ENCODE data around the gene HAPLN2. TPM values are rescaled to one million over a fixed set of nuclear protein-coding genes. Genes with fewer than 3 reads are reported as not detected.

Gene HAPLN2
- total RNA-seq, 1 donor from 2014 or later: not detected

DNA sequence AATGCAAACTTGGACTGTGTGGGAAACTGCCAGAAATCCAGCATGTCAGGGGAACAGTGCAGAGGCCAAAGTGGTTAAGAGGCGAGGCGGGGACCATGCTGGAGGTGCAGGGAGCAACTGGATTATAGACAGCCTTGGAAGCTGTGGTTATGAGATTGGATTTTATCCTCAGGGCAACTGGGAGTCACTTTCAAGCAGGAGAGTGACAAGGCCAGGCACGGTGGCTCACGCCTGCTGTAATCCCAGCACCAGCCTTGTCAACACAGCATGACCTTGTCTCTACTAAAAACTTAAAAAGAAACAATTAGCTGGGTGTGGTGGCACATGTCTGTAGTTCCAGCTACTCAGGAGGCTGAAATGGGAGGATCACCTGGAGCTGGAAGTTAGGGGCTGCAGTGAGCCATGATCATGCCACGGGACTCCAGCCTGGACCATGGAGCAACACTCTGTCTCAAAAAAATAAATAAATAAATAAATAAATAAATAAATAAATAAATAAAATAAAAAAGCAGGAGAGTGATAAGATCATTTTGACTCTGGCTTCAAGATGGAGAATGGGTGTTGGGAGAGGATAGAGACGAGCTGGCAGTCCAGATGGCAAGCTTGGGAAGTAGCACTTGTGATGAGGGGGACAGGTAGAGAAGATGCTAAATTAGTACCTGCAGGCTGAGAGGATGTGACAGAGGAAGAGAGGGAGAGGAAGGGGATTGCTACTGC lies 3.5 kb downstream of the HAPLN2 start:
- TF ChIP-seq EZH2 (IDR thresholded peaks at IDR 0.05) (no peak), EZH2phosphoT487 (IDR thresholded peaks at IDR 0.05) (no peak)
- TF ChIP-seq, protein P1, sequence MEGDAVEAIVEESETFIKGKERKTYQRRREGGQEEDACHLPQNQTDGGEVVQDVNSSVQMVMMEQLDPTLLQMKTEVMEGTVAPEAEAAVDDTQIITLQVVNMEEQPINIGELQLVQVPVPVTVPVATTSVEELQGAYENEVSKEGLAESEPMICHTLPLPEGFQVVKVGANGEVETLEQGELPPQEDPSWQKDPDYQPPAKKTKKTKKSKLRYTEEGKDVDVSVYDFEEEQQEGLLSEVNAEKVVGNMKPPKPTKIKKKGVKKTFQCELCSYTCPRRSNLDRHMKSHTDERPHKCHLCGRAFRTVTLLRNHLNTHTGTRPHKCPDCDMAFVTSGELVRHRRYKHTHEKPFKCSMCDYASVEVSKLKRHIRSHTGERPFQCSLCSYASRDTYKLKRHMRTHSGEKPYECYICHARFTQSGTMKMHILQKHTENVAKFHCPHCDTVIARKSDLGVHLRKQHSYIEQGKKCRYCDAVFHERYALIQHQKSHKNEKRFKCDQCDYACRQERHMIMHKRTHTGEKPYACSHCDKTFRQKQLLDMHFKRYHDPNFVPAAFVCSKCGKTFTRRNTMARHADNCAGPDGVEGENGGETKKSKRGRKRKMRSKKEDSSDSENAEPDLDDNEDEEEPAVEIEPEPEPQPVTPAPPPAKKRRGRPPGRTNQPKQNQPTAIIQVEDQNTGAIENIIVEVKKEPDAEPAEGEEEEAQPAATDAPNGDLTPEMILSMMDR (IDR thresholded peaks at IDR 0.05): no peak
- H3K27ac ChIP-seq: no peak overlapping the region
- no peaks in the 10 kb centered on the region for H3K9me3 ChIP-seq (ENCODE audit: low read depth)
- H3K9ac ChIP-seq: no peak overlapping the region
- peaks cover 9% of the 10 kb centered on the region for H3F3A ChIP-seq (ENCODE audit: low read depth)
- no peaks in the 10 kb centered on the region for H3K79me2 ChIP-seq (ENCODE audit: low read depth)
- Mint-ChIP-seq H3K4me3 (peak overlapping the region; percentile 50), H3K27ac (no peak overlapping the region), H3K27me3 (ENCODE audit: insufficient read depth, low read depth) (peaks cover 48% of the 10 kb centered on the region), H3K4me1 (peaks cover 19% of the 10 kb centered on the region), H3K9me3 (no peaks in the 10 kb centered on the region), H3K36me3 (no peaks in the 10 kb centered on the region)
- H3K36me3 ChIP-seq: no peaks in the 10 kb centered on the region
- no peak overlapping the region for H2AFZ ChIP-seq (replicated peaks)
- H4K20me1 ChIP-seq (ENCODE audit: low read depth): peaks cover 27% of the 10 kb centered on the region
- no peak overlapping the region for H3K4me3 ChIP-seq
- H3K4me2 ChIP-seq: no peak overlapping the region
- DNase-seq (ENCODE audit: low spot score): no peak
- H3K4me1 ChIP-seq: peaks cover 8% of the 10 kb centered on the region
- peaks cover 90% of the 10 kb centered on the region for H3K27me3 ChIP-seq

DNA sequence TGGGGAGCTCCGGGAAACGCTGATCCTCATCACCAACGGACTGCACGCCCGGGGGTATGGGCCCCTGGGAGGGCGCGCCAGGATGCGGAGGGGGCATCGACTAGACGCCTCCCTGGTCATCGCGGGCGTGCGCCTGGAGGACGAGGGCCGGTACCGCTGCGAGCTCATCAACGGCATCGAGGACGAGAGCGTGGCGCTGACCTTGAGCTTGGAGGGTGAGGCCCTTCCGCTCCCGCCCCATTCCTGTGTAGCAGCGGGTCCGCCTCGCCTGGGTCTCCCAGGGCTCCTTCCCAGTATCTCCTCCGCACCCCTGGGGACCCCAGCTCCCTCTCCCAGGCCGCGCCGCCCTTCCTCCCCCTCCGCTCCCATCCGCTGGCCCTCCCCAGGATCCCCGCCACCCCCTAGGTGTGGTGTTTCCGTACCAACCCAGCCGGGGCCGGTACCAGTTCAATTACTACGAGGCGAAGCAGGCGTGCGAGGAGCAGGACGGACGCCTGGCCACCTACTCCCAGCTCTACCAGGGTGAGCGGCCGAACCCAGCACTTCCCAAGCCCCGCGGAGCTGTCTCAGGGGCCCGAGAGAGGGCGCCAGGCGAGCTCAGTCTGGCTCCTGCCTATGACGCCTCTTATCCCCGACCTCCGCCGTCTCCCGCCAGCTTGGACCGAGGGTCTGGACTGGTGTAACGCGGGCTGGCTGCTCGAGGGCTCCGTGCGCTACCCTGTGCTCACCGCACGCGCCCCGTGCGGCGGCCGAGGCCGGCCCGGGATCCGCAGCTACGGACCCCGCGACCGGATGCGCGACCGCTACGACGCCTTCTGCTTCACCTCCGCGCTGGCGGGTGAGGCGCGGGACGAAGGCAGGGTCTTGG lies 5.0 kb downstream of the HAPLN2 start:
- peaks cover 47% of the 10 kb centered on the region for H3K27me3 Mint-ChIP-seq (ENCODE audit: insufficient read depth, low read depth)
- H3K4me1 Mint-ChIP-seq: peaks cover 15% of the 10 kb centered on the region
- peaks cover 3% of the 10 kb centered on the region for H3F3A ChIP-seq (ENCODE audit: low read depth)
- peaks cover 2% of the 10 kb centered on the region for H3K9me3 Mint-ChIP-seq
- no peaks in the 10 kb centered on the region for H3K36me3 Mint-ChIP-seq
- H3K36me3 ChIP-seq: no peaks in the 10 kb centered on the region
- H3K27ac ChIP-seq: no peak overlapping the region
- H3K9me3 ChIP-seq (ENCODE audit: low read depth): no peaks in the 10 kb centered on the region
- H3K4me3 ChIP-seq: peak overlapping the region; percentile 43
- no peak overlapping the region for H3K27ac Mint-ChIP-seq
- TF ChIP-seq, protein P1 (IDR thresholded peaks at IDR 0.05): peak; percentile 55
- TF ChIP-seq EZH2 (IDR thresholded peaks at IDR 0.05) (peak; percentile 81), EZH2phosphoT487 (IDR thresholded peaks at IDR 0.05) (peak; percentile 82)
- H3K9ac ChIP-seq: no peak overlapping the region
- DNase-seq (ENCODE audit: low spot score): peak; percentile 89
- H3K79me2 ChIP-seq (ENCODE audit: low read depth): no peaks in the 10 kb centered on the region
- peak overlapping the region; percentile 30 for H3K4me3 Mint-ChIP-seq
- peaks cover 8% of the 10 kb centered on the region for H3K4me1 ChIP-seq
- H3K4me2 ChIP-seq: peak overlapping the region; percentile 80
- H3K27me3 ChIP-seq: peaks cover 99% of the 10 kb centered on the region
- H4K20me1 ChIP-seq (ENCODE audit: low read depth): peaks cover 27% of the 10 kb centered on the region
- H2AFZ ChIP-seq (replicated peaks): peak overlapping the region; percentile 58

DNA sequence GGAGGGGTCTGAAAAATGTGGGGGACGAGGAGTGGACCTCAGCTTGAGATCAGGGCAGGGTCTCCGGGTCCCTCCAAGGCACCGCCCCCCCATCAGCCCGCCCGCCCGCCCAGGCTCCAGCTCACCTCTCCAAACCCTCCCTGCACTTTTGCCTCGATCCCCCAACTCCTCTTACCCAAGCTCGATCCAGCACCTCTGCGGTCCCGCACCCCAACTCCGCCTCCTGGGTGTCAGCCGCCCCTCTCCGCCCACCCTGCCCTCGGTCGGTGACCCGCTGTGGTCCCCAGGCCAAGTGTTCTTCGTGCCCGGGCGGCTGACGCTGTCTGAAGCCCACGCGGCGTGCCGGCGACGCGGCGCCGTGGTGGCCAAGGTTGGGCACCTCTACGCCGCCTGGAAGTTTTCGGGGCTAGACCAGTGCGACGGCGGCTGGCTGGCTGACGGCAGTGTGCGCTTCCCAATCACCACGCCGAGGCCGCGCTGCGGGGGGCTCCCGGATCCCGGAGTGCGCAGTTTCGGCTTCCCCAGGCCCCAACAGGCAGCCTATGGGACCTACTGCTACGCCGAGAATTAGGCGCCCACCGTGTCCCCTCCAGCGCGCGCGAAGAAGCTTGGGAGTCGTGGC lies 5.7 kb downstream of the HAPLN2 start:
- Histone ChIP-seq H3K4me1 (peaks cover 8% of the 10 kb centered on the region), H2AFZ (replicated peaks) (peak overlapping the region; percentile 58), H3K9ac (no peak overlapping the region), H3K4me3 (peak overlapping the region; percentile 43), H3K9me3 (ENCODE audit: low read depth) (no peaks in the 10 kb centered on the region), H4K20me1 (ENCODE audit: low read depth) (peaks cover 23% of the 10 kb centered on the region), H3K27me3 (peaks cover 99% of the 10 kb centered on the region), H3F3A (ENCODE audit: low read depth) (peaks cover 3% of the 10 kb centered on the region), H3K79me2 (ENCODE audit: low read depth) (no peaks in the 10 kb centered on the region), H3K36me3 (no peaks in the 10 kb centered on the region), H3K27ac (no peak overlapping the region), H3K4me2 (peak overlapping the region; percentile 80)
- peaks cover 14% of the 10 kb centered on the region for H3K4me1 Mint-ChIP-seq
- TF ChIP-seq EZH2 (IDR thresholded peaks at IDR 0.05): peak; percentile 91
- TF ChIP-seq, protein P1 (IDR thresholded peaks at IDR 0.05): no peak
- peak; percentile 85 for TF ChIP-seq EZH2phosphoT487 (IDR thresholded peaks at IDR 0.05)
- peaks cover 2% of the 10 kb centered on the region for H3K9me3 Mint-ChIP-seq
- peak overlapping the region; percentile 30 for H3K4me3 Mint-ChIP-seq
- DNase-seq (ENCODE audit: low spot score): peak; percentile 34
- H3K27me3 Mint-ChIP-seq (ENCODE audit: insufficient read depth, low read depth): peaks cover 40% of the 10 kb centered on the region
- no peaks in the 10 kb centered on the region for H3K36me3 Mint-ChIP-seq
- no peak overlapping the region for H3K27ac Mint-ChIP-seq

Measured in neural progenitor cell (in vitro differentiated cells).